Activated CD4-positive, alpha-beta T cell treated with anti-CD3 and anti-CD28 coated beads, Interleukin-2, amount 50 U/mL, for 1 hour (primary cell): ENCODE results near the gene DZIP1L.

Experiments
- DNase-seq: peaks from one replicate; pipeline ENCODE4 v3.0.0-alpha.2; 2020

DZIP1L gene

GRCh38 chr3:138030734-138031280 lies 84.6 kb downstream of the DZIP1L start:
- DNase-seq = no peak

GRCh38 chr3:138027821-138028220 lies 87.6 kb downstream of the DZIP1L start:
- no peak for DNase-seq

- no peak for DNase-seq
These were observed 89.9 kb downstream of the DZIP1L start for GRCh38 chr3:138025553-138025952.

- no peak for DNase-seq
These were observed 91.7 kb downstream of the DZIP1L start for GRCh38 chr3:138023754-138024153.

- no peak for DNase-seq
These were observed 95.9 kb downstream of the DZIP1L start for GRCh38 chr3:138019281-138020069.

- no peak for DNase-seq
These were observed 99.3 kb downstream of the DZIP1L start for GRCh38 chr3:138016065-138016464.

- no peak for DNase-seq
These were observed 102.9 kb downstream of the DZIP1L start for GRCh38 chr3:138012526-138012925.
